Body of pancreas (tissue), 4 donors: ENCODE results near the gene AFDN. TPM values are rescaled to one million over a fixed set of nuclear protein-coding genes. Genes with fewer than 3 reads are reported as not detected.

Experiments
- ATAC-seq: fragments of 150-250 bp; one replicate; pipeline ENCODE4 v1.9.1; 2016
- DNase-seq, 4 donors: peaks; one replicate each; pipeline ENCODE4 v3.0.0-alpha.2; 2019
- H3K27ac ChIP-seq, 4 donors: fragments of 200-600 bp; sonication (generic); 1 replicate in 3 of 4; 2 replicates in 1 of 4; pipeline versions ENCODE4 v1.5.1 to v1.6.1; 2016 to 2019; ENCODE audit warnings: mild to moderate bottlenecking in 1 of 4, mixed read lengths in 1 of 4, moderate library complexity in 1 of 4
- H3K27me3 ChIP-seq, 2 donors: fragments of 200-600 bp; sonication (generic); one replicate each; pipeline ENCODE4 v1.6.0; 2016; ENCODE audit warnings: mild to moderate bottlenecking in 1 of 2
- H3K36me3 ChIP-seq, 2 donors: fragments of 200-600 bp; sonication (generic); replicated peaks in 1 of 2; 2 replicates each; pipeline ENCODE4 v1.5.1; 2016; ENCODE audit warnings: low read depth in 2 of 2; ENCODE audit not compliant: insufficient read depth in 1 of 2
- H3K4me1 ChIP-seq: fragments of 200-600 bp; sonication (generic); one replicate; pipeline ENCODE4 v1.6.0; 2016
- H3K4me3 ChIP-seq, 2 donors: fragments of 200-600 bp; sonication (generic); 1 replicate in 1 of 2; 2 replicates in 1 of 2; pipeline ENCODE4 v1.5.1; 2016 to 2019
- H3K9me3 ChIP-seq, 3 donors: fragments of 200-600 bp; sonication (generic); 1 replicate in 2 of 3; 2 replicates in 1 of 3; pipeline ENCODE4 v1.5.1; 2016
- CTCF ChIP-seq, 7 experiments: fragments of 450-650 bp in 4 of 7; fragments of 200-600 bp in 3 of 7; sonication (generic) in 3 of 7; IDR thresholded peaks; one replicate each; pipeline ENCODE4 v1.5.1; 2016 to 2019; ENCODE audit warnings: antibody characterized with exemption in 7 of 7
- POLR2A ChIP-seq, 3 donors: fragments of 450-650 bp; IDR thresholded peaks; one replicate each; pipeline ENCODE4 v1.6.1; 2016; ENCODE audit warnings: antibody characterized with exemption in 3 of 3, mild to moderate bottlenecking in 2 of 3
- WGBS, 2 donors: methylation state at CpG; one replicate each; pipeline ENCODE4 v1.1.5; 2017; 5-methylcytosine and 5-hydroxymethylcytosine counted together
- intact Hi-C: fragments of 100-400 bp; cut with DNase I; formaldehyde crosslinking; loops from one replicate; pipeline ENCODE4 v1.15.1; 2023
- total RNA-seq, 2 donors: library from RNA; depleted of rRNA; stranded (reverse); fragments of >200 nt; gene quantifications; one replicate each; pipeline ENCODE4 v1.1.0, GENCODE V29; 2016

AFDN gene
- total RNA-seq, 2 donors from 2014 or later = 160 to 195 TPM

GRCh38 chr6:167976708-167977107, 150.0 kb downstream of the AFDN start:
- intact Hi-C loops = no loop called here
- 92 to 95% methylated on average over 22 to 25 of the region's 27 CpGs for WGBS, 2 donors

GRCh38 chr6:167977717-167978467, 151.2 kb downstream of the AFDN start:
- Histone ChIP-seq H3K9me3 (no peaks in the 10 kb centered on the region), H3K27me3 (no peaks in the 10 kb centered on the region), H3K4me3 (no peak overlapping the region), H3K4me1 (peaks cover 7% of the 10 kb centered on the region), H3K27ac (no peak overlapping the region), H3K36me3 (no peaks in the 10 kb centered on the region)
- DNase-seq (no peak), ATAC-seq (no peak)
- no peak for TF ChIP-seq POLR2A (IDR thresholded peaks at IDR 0.05)
- no peak for TF ChIP-seq CTCF (IDR thresholded peaks at IDR 0.05)
- 92% methylated on average over 36 to 38 of the region's 43 CpGs for WGBS, 2 donors
- intact Hi-C loops = no loop called here

More at GRCh38 chr6:167976708-167977107, 150.0 kb downstream of the AFDN start:
- H3K36me3 ChIP-seq = no peaks in the 10 kb centered on the region
- TF ChIP-seq POLR2A (IDR thresholded peaks at IDR 0.05) (no peak), CTCF (IDR thresholded peaks at IDR 0.05) (no peak)
- H3K27me3 ChIP-seq = no peaks in the 10 kb centered on the region
- ATAC-seq (no peak), DNase-seq (no peak)
- no peak overlapping the region for H3K27ac ChIP-seq
- H3K4me1 ChIP-seq = peaks cover 7% of the 10 kb centered on the region
- H3K9me3 ChIP-seq = no peaks in the 10 kb centered on the region
- no peak overlapping the region for H3K4me3 ChIP-seq

GRCh38 chr6:167978607-167979006, 151.9 kb downstream of the AFDN start:
- 65 to 68% methylated on average over 7 of the region's 7 CpGs for WGBS, 2 donors
- DNase-seq = no peak
- no peak for ATAC-seq
- H3K36me3 ChIP-seq = no peaks in the 10 kb centered on the region
- peaks cover 7% of the 10 kb centered on the region for H3K4me1 ChIP-seq
- intact Hi-C loops = no loop called here
- no peaks in the 10 kb centered on the region for H3K27me3 ChIP-seq
- no peak overlapping the region for H3K4me3 ChIP-seq
- H3K27ac ChIP-seq = no peak overlapping the region
- no peaks in the 10 kb centered on the region for H3K9me3 ChIP-seq
- TF ChIP-seq CTCF (IDR thresholded peaks at IDR 0.05) (no peak), POLR2A (IDR thresholded peaks at IDR 0.05) (no peak)

- H3K27ac ChIP-seq = no peak overlapping the region
- H3K9me3 ChIP-seq = no peaks in the 10 kb centered on the region
- no peak overlapping the region for H3K4me3 ChIP-seq
- no peaks in the 10 kb centered on the region for H3K36me3 ChIP-seq
- TF ChIP-seq POLR2A (IDR thresholded peaks at IDR 0.05) = no peak
- no peak for ATAC-seq
- no peak for DNase-seq
- H3K4me1 ChIP-seq = peaks cover 7% of the 10 kb centered on the region
- no peaks in the 10 kb centered on the region for H3K27me3 ChIP-seq
- intact Hi-C loops = no loop called here
- WGBS, 2 donors = 83 to 85% methylated on average over 12 of the region's 12 CpGs
These were observed 152.9 kb downstream of the AFDN start for GRCh38 chr6:167979436-167980139.

GRCh38 chr6:167980911-167981580, 154.3 kb downstream of the AFDN start:
- H3K9me3 ChIP-seq = no peaks in the 10 kb centered on the region
- no peaks in the 10 kb centered on the region for H3K27me3 ChIP-seq
- no peak overlapping the region for H3K4me3 ChIP-seq
- ATAC-seq = no peak
- 55 to 61% methylated on average over 3 of the region's 3 CpGs for WGBS, 2 donors
- no peaks in the 10 kb centered on the region for H3K4me1 ChIP-seq
- DNase-seq = no peak
- intact Hi-C loops = no loop called here
- TF ChIP-seq CTCF (IDR thresholded peaks at IDR 0.05) (no peak), POLR2A (IDR thresholded peaks at IDR 0.05) (no peak)
- H3K27ac ChIP-seq = no peak overlapping the region
- no peaks in the 10 kb centered on the region for H3K36me3 ChIP-seq
